GM18519 (cell line): ENCODE data around the gene RBPJ.
"Not testable (repeated sequence)": the region's sequence is repeated elsewhere in the genome, so short reads cannot be mapped to it uniquely, and the experiment has no call there.

ENCODE experiments used
- ATAC-seq: cut with Tn5 transposase; IDR thresholded peaks from one replicate; pipeline ENCODE4 v1.9.1; 2021; ENCODE audit warnings: mild to moderate bottlenecking, moderate library complexity; ENCODE audit not compliant: unreplicated experiment, low FRiP score

Gene RBPJ

DNA sequence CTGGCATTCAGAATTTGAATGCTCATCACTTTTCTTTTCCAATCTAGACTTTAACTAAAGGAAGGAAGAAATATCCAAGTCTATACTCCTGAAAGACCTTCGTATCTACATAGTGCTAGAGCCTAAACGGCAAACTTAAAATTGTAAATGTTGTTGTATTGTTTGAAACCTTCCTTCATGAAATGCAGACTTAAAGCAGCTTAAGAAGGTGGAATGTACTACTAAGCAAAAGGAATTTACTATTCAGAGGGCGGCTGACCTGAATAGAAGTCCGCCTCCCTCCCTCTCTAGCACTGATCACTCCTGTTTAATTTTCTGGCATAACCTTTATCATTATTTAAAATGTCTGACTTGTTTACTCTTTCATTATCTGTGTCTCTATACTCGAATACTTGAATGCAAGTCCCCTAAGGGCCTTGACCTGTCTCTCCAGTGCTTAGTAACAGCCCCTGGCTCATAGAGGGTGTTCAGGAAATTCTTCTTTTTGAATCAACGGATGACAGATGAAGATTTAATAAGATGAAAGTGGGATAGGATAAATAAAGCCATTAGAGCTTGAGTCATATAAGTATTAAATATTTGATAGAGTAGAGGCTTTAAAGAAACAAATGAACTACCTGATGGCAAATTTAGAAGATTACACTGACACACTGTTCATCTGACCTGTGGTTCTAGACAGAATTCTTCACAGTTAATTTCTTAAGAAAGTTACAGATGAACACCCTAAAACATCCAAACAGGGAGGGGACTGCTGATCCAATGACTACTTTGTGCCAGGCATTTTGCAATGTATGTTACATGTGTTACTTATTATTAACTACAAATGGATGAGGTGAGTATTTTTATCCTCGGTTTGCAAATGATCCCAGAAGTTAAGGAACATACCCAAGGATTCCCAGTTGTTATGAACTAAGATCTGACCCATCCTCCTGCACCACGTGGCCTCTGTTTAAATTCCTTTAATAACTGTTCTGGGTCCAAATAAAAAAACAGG, 20.2 kb upstream of the RBPJ start:
- ATAC-seq, result no peak

DNA sequence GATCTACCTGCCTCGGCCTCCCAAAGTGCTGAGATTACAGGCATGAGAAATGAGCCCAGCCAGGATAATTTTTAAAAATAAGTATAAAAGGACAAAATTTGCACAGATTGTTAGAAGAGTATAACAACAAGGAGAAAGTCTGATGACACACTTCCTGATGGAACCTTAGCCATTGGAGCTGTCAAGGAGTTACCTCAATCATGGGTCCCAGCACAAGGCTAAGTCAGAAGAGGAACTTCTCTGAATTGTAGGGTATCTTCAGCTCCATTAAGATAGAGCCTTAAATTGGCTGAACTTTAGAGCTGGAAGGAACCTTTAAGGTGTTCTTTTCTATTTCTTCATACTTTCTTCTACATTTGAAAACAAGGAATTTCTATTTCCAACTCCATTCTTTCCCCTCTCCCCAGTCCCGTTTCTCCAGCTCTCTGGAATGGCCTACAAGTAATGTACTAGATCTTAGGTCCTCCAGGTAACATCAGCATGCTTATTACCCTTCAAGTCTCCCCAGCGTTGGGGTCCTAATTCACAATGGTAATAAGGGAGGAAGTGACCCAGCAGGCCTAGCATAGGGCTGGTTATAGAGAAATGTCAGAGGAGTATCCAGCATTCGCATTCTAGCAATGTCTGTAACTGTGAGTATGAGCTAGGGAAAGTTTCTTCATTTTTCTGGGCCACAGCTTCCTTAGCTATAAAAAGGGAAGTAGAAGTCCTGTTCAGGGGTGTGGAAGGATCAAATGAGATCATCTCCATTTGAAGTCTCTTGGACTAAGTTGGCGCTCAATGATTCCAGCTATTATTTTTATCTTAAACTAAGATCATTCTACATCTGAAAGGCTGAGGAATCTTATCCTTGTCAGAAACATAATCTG, 18.5 kb upstream of the RBPJ start:
- no peak for ATAC-seq

GRCh38 chr4:26303008-26303407, 17.8 kb upstream of the RBPJ start:
- ATAC-seq, result no peak

DNA sequence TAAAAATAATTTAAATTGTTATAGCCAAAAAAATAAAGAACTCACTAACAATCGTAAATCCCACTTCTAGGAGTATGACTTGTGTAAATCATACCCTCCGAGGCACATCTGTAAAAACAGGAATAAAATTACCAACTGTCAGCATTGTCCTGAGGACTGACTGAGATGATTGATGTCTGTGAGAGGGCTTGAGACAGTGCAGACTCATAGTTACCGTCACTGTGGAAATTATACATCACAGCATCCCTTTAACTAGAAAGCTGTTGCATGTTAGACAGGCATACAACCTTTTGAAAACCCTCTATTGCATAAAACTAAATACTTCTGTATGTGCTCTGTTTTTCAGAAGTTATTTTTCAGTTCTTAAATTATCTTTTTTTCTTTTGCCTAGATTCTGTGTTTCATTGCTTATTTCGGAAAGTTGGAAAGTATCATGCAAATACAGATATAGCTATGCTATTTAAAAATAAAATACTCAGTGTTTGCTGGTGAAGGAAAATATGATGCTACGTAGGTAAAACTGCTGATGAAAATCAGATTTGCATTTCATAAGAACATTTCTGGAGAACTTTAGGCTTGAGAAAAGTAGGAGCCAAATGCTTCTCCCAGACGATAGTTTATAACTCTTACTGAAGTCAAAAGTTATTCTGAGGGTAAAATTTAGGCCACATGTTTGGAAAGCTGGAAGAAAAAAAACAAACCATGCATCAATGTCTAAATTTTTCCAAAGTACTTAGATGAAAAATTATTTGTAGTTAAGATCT, 13.6 kb upstream of the RBPJ start:
- no peak for ATAC-seq

DNA sequence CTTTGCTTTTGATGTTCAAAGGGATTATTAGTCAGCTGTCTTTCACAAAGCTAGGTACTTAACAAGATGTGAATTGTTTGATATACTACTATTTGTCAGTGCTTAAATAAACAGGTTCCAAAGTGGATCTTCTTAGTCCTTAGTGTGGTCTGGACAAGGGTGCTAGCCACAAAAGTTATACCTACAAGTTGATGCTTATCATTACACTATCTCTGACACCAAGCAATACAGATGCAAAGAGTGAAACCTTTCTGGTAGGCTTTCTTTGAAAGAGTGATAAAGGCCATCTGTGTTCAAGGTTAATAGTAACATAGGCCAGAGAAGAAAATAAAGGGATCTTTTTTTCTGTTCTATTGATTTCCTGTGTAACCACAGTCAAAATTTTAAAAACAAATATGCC, 12.2 kb upstream of the RBPJ start:
- ATAC-seq, result no peak

GRCh38 chr4:26310264-26310663, 10.6 kb upstream of the RBPJ start:
- no peak for ATAC-seq

DNA sequence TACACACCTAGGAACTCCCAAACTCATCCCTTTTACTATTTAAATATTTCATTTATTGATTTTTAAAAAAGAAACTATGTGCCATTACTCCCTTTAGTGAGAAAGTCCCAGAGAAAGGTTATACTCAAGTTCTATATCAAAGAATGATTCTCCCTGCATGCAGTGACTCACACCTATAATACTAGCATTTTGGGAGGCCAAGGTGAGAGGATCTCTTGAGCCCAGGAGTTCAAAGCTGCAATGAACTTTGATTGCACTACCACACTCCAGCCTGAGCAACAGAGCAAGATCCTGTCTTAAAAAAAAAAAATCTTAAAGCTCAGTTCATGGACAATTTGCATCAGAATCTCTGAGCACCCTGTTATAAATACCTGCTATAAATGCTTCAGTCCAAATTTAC, 9.2 kb upstream of the RBPJ start:
- no peak for ATAC-seq

GRCh38 chr4:26315316-26315932, 5.4 kb upstream of the RBPJ start:
- not testable (repeated sequence) for ATAC-seq

- no peak for ATAC-seq
Observed at GRCh38 chr4:26317766-26318165, 3.0 kb upstream of the RBPJ start.

- ATAC-seq, result peak; percentile 60
Observed at GRCh38 chr4:26319467-26319948, 1.3 kb upstream of the RBPJ start.

- peak; percentile 17 for ATAC-seq
Observed at GRCh38 chr4:26319949-26320537, 771 bp upstream of the RBPJ start.

DNA sequence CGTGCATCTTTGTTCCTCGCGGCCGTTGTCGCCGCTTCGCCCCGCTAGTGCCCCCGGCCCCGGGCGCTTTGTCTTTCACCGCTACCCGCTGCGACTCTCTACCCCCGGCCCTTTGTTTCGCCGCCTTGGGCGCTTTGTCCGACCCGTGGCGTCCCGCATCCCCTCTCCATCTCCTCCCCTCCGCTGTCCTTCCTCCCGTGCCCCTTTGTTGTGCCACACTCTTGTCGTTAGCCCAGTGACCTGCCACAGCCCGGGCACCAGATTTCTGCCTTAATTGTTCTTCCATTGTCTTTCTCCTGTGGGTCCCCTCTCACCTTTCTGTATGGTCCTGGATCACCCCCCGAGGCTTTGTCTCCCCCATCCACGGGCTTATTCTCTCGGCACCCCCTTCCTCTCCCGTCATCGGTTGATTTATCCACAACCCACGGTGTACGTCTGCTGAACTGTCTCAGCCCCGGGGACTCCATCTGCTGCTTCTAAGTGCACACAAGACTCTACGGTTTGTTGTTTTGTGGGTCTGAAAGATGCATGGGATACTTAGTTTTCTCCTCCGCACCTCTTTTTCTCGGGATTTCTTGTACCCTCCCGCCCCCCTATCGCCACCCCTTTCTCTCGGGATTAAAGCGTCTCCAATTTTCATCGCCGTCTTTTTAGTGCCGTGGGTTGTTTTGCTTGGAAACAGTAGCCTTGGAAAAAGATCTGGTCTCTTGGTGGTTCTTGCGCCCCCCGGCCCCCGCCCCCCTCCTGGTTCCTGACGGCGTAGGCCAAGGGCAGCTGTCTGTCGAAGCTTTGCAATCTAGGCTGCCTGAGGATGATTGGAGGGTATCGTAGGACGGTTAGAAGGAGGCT, 783 bp downstream of the RBPJ start:
- no peak for ATAC-seq

GRCh38 chr4:26322346-26322745, 1.5 kb downstream of the RBPJ start:
- ATAC-seq, result no peak

- no peak for ATAC-seq
Observed at GRCh38 chr4:26323821-26324220, 3.0 kb downstream of the RBPJ start.

DNA sequence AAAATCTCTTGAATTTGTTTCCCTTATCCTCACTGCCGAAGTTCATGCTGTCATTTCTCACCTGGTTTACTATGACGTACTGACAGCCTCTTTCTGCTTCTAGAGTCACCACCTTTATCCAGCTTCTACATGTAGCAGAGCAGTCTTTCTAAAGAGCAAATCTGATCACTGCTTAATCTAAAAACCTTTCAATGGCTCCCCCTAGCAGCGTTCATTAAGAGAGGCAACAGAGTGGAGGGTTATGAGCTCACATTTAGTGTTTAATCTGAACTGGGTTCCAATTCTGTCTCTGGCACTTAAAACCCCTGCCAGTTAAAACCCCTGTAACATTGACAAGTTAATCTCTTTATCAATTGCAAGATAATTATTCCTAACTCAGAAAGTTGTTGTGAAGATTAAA, 4.4 kb downstream of the RBPJ start:
- ATAC-seq, result no peak

DNA sequence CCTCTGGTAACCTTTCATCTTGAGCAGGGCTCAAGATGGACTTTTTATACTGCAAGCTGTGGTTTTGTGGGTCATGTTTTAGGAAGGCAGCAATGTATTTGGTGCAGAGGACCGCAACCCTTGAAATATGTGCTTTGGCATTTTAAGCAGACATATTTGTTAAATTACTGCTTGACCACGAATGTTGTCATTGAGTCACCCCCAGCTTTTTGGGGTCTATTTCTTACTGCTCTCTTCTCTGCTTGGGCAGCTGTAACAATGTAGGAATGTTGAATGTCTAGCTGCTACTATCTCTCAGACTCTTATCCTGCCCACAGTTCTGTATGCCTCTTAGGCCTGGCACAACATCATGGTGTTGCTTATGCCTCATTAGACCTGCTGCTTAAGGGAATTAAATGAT, 6.0 kb downstream of the RBPJ start:
- ATAC-seq, result no peak

GRCh38 chr4:26330186-26330787, 9.5 kb downstream of the RBPJ start:
- peak; percentile 72 for ATAC-seq

GRCh38 chr4:26330946-26331345, 10.1 kb downstream of the RBPJ start:
- ATAC-seq, result no peak
